H4 (cell line): ENCODE measurements around the gene TRABD. TPM values are rescaled to one million over a fixed set of nuclear protein-coding genes. Genes with fewer than 3 reads are reported as not detected.

Experiments
- DNase-seq: peaks from one replicate; pipeline ENCODE4 v3.0.0-alpha.2; 2015; ENCODE audit warnings: low spot score
- total RNA-seq: library from RNA; depleted of rRNA; stranded (reverse); fragments of >200 nt; shearing (Covaris generic); gene quantifications from 2 replicates; pipeline ENCODE4 v1.2.3, GENCODE V29; 2014

Gene TRABD
- total RNA-seq, 1 experiment from 2014 or later, result 17.2 TPM

DNA sequence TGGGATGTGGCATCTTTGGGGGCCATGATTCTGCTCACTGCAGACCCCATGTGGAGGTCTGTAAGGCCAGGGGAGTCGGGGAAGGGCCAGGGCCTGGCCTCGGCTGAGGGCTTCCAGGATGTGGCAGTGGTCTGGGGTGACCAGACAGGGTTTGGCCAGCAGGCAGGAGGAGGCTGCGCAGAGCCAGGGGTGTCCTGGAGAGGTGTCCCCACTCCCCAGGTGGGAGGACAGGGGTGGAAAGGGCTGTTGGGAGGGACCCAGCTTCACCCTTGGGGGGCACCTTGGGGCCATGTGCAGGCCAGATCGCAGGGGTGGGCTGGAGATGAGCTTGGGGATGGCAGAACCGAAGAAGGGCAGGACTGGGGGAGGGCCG is 11.7 kb upstream of the TRABD start:
- no peak for DNase-seq

DNA sequence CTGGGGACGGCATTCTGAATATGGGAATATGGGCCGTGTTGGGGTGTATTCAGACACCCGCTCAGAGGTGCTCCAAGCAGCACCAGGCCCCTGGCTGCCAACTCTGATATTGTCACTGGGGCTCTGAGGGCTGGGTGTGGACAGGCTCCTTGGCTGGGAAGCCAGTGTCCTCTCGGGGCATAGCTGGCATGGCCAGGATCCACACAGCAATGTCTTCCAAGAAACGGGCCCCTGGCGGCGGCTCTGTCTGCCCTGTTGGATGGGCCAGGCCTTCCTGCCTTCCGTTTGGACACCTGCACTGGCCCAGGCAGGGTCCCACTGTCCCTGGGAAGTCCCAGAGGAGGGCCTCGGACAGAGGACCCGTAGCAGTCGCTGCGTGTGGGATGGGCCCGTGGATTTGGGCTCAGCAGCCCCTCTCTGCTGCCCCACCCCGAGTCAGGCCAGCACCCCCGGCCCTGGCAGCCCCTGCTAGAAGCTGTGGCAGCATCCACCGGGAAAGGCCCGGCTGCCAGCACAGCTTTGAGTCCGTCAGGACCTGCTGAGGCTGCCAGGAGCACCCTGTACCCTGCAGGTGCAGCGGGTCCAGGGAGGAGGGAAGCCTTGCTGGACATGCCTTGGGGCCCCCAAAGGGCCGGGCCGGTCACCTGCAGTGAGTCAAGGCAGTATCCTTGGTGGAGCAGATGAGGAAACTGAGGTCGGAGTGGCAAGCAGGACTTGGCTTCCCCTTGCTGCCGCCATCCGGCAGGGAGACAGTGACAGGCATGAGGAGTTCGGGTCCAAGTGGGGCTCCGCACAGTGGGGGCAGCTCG is 11.1 kb upstream of the TRABD start:
- DNase-seq, result no peak

DNA sequence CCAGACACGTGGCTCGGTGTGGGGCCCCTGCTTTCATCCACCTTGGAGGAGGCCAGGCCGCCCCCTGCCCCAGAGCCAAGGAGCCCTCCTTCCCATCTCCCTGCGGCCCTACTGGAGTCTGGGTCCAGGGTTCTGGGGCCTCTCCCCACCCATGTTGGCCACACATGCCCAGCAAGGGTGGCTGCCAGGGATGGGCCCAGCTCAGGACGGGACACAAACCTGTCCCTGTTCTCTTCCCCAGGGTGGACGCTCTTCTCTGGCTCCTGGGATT is 10.6 kb upstream of the TRABD start:
- DNase-seq, result no peak

DNA sequence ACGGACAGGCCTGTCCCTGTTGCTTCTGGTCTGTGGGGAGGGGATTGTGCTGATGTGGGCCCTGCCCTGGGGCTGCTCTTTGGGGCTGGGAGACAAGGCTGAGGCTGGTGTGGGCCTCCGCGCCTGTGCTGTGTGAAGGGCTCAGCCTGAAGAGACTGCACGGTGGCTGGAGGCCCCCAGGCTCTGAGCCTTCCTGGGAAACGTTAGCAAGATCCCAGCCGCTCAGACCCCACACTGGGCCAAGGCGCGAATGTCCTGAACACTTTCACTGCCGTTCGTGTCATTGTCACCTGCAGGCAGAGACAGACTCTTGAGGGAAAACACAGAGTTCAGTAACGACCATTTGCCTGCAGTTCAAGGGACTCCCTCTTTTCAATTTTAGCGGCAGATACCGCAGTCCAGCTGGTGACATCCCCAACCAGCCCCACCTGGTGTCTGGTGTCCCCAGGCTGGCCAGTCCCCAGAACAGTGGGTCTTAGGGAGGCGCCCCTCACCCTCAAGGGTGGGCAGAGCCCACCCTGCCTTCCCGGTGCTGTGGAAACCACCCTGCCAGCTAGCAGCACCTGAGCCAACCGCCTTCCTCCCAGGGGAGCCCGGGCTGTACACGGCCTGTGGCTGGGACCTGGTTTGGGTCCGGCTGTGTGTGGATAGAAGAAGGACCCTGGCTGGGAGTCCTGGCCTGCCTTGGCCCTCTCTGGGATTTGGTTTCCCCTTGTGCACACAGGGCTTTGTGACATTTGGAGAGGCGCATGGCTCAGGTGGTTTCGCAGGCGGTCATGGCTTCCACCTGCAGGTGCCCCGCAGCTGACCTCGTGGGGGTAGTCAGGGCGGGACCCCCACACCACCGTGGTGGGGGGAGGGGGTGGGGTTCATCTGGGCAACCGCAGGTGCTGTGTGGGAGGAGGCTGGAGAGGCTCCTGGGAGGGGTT is 9.5 kb upstream of the TRABD start:
- DNase-seq, result no peak

DNA sequence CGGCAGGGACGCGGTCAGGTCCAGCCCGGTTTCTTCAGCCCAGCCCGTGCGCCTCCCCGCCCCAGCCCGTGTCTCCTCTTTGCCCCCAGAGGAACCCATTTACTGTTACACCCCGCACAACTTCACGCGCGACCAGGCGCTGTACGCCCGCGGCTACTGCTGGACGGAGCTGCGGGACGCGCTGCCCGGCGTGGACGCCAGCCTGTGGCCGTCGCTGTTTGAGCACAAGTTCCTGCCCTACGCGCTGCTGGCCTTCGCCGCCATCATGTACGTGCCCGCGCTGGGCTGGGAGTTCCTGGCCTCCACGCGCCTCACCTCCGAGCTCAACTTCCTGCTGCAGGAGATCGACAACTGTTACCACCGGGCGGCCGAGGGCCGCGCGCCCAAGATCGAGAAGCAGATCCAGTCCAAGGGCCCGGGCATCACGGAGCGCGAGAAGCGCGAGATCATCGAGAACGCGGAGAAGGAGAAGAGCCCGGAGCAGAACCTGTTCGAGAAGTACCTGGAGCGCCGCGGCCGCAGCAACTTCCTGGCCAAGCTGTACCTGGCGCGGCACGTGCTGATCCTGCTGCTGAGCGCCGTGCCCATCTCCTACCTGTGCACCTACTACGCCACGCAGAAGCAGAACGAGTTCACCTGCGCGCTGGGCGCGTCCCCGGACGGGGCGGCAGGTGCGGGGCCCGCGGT is 8.7 kb upstream of the TRABD start:
- DNase-seq, result no peak

DNA sequence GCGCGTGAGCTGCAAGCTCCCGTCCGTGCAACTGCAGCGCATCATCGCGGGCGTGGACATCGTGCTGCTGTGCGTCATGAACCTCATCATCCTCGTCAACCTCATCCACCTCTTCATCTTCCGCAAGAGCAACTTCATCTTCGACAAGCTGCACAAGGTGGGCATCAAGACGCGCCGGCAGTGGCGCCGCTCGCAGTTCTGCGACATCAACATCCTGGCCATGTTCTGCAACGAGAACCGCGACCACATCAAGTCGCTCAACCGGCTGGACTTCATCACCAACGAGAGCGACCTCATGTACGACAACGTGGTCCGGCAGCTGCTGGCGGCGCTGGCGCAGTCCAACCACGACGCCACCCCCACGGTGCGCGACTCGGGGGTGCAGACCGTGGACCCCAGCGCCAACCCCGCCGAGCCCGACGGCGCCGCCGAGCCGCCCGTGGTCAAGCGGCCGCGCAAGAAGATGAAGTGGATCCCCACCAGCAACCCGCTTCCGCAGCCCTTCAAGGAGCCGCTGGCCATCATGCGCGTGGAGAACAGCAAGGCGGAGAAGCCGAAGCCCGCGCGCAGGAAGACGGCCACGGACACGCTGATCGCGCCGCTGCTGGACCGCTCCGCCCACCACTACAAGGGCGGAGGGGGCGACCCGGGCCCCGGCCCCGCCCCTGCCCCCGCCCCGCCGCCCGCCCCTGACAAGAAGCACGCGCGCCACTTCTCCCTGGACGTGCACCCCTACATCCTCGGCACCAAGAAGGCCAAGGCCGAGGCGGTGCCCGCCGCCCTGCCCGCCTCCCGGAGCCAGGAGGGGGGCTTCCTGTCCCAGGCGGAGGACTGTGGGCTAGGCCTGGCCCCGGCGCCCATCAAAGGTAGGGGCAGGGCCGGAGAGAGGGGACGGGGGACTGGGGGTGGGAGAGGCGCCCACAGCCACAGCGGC is 7.9 kb upstream of the TRABD start:
- DNase-seq, result no peak

DNA sequence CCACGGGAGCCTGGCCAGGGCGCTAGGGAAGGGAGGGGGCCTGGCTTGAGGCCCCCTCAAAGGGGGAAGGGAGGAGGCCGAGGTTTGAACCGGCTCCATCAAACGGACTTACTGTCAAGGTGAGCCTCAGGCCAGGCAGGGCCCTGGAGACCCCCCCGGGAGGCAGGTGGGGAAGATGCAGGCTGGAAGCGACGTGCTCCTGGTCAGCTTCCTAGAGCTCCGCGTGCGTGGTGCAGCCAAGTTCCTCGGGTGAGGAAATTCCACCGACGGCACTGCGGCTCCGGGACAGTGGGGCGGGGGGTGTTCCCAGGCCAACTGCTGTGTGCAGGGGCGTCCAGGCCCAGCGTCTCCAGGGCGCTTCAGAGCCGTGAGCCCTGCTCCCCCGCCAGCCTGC is 7.2 kb upstream of the TRABD start:
- DNase-seq, result no peak

DNA sequence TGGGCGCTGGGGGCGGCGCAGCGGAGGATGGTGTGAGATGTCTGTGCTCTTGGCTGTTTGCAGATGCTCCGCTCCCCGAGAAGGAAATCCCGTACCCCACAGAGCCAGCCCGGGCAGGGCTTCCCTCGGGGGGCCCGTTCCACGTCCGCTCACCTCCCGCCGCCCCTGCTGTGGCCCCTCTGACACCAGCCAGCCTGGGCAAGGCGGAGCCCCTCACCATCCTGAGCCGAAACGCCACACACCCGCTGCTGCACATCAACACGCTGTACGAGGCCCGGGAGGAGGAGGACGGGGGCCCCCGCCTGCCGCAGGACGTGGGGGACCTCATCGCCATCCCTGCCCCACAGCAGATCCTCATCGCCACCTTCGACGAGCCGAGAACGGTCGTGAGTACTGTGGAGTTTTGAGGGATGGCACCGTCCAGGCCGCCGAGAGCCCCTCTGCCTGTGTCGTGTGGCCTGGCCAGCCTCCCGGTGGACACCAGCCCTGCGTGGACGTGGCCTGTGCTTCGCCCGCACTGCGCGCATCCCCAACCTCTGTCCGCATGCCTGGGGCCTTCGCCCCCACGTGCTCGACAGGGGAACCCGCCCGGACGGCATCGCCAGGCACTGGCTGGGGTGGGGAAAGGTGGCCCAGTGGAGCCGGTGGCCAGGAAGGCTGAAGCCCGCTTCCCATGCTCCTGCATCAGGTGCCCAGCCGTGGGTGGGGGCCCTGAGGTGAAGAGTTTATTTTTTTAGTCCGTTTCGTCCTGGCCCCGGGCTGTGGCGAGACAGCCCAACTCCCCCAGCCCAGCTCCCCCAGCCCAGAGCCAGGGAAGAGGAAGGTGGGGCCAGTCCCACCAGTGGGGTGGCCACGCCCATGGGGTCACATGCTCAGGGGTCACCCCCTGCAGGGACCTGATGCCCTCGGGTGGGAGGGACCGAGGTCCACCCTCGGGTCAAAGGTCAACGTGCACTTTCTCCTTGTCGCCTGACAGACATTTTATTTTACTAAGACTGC is 6.5 kb upstream of the TRABD start:
- DNase-seq, result no peak

DNA sequence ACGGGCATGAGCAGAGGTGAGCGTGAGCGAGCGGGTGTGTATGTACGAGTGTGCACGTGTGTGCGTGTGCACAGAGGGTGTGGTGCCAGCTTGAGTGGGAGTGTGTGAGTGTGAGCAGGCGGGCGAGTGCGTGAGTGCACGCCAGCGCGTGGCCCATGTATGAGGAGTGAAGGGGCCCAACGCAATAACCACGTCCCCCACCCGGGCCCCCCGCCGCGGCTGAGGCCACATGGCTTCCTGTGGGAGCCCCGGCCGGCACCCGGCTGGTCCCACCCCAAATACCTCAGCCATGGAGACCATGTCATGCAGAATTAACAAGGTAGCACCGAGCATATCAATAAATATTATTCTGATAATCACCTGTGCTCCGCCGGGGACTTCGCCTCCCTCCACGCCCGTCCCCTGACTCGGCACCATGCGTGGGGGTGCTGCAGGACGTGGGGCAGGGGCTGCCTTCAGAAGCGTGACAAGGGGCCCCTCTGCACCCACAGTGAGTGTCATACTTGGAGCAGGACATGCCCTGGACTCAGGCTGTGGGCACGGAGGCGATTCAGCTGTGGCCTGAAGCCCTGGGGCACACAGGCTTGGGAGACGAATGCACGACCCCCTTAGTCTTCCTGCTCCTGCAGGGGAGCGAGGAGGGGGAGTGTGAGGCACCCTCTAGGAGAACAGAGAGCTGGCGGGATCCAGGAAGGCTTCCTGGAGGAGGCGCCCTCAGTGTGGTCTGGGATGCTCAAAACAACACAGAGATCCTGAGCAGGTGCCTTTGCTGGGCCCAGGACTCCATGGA is 5.6 kb upstream of the TRABD start:
- no peak for DNase-seq

DNA sequence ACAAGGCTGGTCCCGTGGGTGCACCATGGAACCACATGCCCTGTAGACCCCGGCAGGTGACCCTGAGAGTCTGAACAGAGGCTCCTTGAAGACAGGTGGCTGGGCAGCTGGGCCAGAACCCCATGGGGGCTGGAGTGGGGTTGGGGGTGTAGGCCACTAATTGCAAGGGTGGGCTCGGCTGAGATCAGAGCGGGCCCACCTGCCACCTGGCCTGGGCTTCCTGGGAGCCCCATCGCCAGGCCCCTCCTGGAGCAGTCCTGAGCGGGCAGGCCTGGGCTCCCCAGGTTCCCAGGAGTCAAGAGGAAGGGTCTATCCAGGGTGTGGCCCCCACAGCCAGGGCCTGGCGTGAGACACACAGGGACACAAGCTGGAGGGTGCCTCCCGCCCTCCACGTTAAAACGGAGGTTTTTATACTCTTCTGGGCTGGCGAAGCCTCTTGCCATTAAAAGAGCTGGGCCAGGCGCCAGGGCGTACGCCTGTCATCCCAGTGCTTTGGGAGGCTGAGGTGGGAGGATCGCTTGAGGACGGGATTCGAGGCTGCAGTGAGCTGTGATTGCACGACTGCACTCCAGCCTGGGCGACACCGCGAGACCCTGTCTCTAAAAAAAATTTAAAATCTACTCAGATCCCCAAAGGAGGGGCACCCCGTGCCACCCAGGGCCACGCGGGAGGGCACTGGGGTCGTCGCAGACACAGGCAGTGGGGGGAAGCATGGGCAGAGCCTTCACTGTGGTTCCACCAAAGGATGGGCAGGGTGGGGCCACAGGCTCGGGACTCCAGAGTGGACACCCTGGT is 4.8 kb upstream of the TRABD start:
- DNase-seq, result no peak

DNA sequence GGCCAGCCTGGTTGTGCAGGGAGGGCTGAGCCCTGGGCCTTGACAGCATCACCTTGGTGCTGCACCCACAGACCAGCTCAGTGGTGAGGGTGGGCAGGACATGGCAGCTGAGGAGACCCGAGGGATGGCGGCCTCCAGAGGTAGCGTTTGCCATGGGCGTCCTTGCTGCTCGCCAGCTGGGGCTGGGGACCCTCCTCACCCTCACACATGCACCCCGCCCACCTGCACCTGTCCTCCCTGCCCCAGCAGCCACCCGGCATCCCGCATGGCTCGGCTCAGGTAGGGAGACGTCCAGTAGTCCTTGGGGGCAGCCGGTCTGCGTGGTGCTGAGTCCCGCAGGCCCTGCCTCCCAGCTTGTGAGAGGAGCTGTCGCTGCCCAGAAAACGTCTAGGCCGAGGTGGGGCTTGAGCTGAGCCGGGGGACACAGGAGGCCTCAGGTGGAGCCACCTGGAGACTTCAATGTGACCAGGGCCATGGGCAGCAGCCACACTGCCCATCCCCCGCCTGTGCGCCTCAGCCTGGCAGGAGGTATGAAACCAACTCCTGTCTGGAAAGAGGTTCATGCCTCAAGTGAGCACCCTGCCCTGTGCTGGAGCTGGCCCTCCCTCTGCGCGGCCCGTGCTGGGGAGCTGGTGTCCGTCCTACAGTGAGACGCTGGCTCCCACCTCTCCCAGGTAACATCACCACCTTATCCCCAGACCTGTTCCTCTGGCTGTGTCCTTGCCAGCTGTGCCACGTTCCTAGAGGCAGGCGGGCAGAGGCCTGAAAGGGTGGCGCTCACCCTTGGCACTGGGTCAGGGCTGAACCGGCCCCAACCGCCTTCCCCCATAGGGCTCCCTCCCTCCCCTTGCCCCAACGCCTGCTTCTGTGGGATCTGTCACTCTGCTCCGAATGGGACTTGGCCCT is 3.3 kb upstream of the TRABD start:
- no peak for DNase-seq

DNA sequence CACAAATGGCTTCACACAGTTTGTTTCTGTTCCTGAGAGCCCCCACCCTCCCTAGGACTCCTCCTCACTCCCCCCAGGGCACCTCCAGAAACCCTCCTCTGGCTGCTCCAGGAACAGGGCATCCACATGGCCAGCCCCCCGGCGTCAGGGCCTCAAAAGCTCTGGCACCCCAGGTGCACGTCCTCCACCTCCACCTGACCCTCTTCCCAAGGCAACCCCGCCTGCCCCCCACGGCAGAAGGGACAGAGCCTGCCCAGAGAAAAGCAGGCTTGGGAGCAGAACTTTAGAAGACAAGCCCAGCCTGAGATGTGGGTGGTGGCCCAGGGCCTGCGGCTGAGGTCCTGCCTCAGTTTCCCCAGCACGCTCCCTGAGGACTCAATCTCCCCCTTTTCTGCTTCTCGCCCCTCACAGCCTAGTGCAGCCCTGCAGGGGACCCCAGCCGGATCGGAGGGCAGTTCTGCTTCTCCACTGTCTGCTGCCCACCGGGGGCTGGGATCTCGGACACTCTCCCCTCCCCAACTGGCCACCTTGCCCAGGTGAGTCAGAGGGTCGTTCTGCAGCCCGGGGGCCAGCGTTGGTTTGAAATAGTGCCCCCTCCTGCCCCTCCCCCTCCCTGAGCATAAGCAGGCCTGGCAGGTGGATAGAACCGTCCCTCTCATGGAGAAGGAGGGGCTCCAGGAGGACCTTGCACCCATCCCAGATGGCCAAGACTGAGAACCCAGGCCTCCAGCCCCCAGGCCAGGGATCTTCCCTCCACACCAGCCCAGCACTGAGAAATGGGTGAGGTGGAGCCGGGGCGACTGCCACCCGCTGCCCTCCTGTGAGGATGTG is 2.4 kb upstream of the TRABD start:
- no peak for DNase-seq

DNA sequence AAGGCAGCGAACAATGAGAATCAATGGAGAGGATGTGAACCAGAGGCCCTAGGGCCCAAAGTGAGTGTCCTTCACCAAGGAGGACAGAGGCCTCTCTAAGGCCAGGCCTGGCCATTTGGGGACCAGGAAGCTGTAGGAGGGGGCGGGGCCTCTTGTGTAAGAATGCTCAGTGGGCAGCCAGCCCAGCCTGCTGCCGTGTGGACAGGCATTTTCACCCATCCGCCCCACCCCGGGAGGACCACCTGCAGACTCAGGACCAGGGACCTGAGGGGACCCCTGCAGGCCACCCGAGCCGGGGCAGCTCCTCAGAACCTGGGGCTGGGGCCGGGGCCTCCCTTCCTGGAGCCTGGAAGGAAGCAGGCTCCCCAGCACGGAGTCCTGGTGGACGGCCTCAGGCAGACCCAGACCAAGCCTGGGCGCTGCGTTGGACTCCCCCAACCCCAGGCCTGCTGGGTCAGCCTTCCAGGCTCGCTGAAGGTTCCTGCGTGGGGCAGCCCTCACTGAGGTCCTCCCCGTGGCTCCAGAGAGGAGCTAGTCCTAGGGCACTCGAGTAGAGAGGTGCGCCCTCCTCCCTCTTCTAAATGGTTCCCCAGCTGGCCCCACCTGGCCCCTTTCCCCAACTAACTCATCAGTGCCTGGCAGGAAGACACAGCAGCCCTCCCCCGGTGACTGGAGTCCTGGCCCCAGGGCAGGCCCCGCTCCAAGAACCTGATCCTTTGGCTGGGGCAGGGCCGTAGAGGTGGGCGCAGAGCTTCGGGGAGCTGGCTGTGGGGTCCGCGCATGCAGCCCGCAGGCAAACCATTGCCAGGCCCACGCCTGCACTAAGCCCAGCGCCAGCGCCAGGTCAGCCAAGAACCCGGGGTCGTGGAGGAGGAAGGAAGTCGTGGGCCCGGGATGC is 1.5 kb upstream of the TRABD start:
- no peak for DNase-seq

DNA sequence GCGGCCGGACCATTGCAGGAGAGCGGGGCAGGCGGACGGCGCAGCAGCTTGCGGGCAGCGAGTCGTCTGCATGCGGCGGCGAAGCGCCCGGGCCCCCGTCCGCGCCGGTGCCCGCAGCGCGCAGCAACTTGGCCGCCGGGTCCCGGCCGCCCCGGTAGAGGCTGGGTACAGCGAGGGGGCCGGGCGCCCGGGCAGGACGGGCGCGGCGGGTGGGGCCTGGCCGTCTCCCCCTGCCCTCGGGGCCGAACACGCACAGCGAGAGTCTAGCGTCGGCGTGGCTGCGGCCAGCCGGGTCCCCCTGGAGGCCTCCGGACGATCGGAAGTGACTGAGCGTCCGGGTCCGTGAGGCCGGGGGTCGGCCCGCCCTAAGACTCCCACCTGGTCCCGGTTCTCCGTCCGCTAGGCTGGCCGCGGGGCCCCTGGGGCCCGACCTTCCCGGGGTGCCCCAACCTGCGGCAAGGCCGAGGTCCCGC is 775 bp upstream of the TRABD start:
- no peak for DNase-seq

DNA sequence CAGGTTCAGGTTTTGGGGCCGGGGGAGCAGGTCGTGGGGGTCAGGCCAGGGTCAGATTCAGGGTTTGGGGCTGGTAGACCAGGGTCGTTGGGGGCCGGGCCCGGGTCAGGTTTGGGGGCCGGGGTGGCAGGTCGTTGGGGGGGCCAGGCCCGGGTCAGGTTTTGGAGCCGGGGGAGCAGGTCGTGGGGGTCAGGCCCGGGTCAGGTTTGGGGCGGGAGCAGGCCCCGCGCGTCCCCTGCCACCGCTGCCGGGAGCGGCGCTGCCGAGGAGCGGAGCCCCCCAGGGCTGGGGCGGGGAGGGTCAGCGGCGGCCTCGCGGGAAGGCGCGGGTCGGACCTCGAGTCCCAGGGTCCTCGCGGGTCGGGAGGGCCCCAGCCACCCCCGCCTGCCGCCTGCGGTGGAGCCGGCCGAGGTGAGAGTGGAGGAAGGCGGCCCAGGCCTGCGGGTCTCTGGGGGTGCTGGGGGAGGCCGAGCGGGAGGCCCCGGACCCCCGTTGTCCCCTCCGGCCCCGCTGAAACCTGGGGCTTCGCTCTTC is 535 bp downstream of the TRABD start:
- no peak for DNase-seq
